Lower lobe of right lung (tissue), 2 donors: ENCODE results near the gene NUB1. TPM values are rescaled to one million over a fixed set of nuclear protein-coding genes. Genes with fewer than 3 reads are reported as not detected.

Experiments used
- ATAC-seq, 2 donors: fragments of 200-7000 bp; cut with Tn5 transposase; one replicate each; pipeline ENCODE4 v1.9.1; 2020 to 2022; ENCODE audit warnings: mild to moderate bottlenecking in 2 of 2, moderate library complexity in 2 of 2
- DNase-seq: peaks from one replicate; pipeline ENCODE4 v3.0.0-alpha.2; 2020
- H3K27ac ChIP-seq: fragments of 200-600 bp; one replicate; pipeline ENCODE4 v1.8.0; 2022
- H3K27me3 ChIP-seq: fragments of 200-600 bp; one replicate; pipeline ENCODE4 v1.8.0; 2022; ENCODE audit warnings: low read depth
- H3K36me3 ChIP-seq: fragments of 200-600 bp; one replicate; pipeline ENCODE4 v1.8.0; 2022; ENCODE audit warnings: mild to moderate bottlenecking
- H3K4me1 ChIP-seq: fragments of 200-600 bp; one replicate; pipeline ENCODE4 v1.8.0; 2022
- H3K4me3 ChIP-seq: fragments of 200-600 bp; one replicate; pipeline ENCODE4 v1.8.0; 2022; ENCODE audit warnings: mild to moderate bottlenecking
- H3K9me3 ChIP-seq: fragments of 200-600 bp; one replicate; pipeline ENCODE4 v1.8.0; 2022
- CTCF ChIP-seq: fragments of 200-600 bp; IDR thresholded peaks from one replicate; pipeline ENCODE4 v1.8.0; 2022; ENCODE audit warnings: antibody characterized with exemption, mild to moderate bottlenecking
- intact Hi-C: fragments of 100-400 bp; cut with DNase I; formaldehyde crosslinking; loops from one replicate; pipeline ENCODE4 v1.11.0; 2022
- total RNA-seq: library from RNA; stranded (reverse); fragmentation: NEBNext Ultra II Directional; extraction: Animal tissue kit (Norgen Biotek cat#: 25700); gene quantifications from one replicate; pipeline ENCODE4 v1.2.1, GENCODE V29; 2021
- donor health status: DM: no; HTN: yes; CAD: no; lungs with severe emphysema.

NUB1 gene
- total RNA-seq, 1 donor from 2014 or later = 53.7 TPM

- DNase-seq (no peak), ATAC-seq (no peak)
- Histone ChIP-seq H3K4me1 (peaks cover 20% of the 10 kb centered on the region), H3K9me3 (no peaks in the 10 kb centered on the region), H3K4me3 (no peak overlapping the region), H3K36me3 (peaks cover 2% of the 10 kb centered on the region), H3K27me3 (peaks cover 30% of the 10 kb centered on the region), H3K27ac (no peak overlapping the region)
- intact Hi-C loops = no loop called here
- TF ChIP-seq CTCF = no peak
Measured at GRCh38 chr7:151383638-151384351, 42.2 kb downstream of the NUB1 start.

- no peak for TF ChIP-seq CTCF
- H3K27me3 ChIP-seq = peaks cover 30% of the 10 kb centered on the region
- no peaks in the 10 kb centered on the region for H3K36me3 ChIP-seq
- no peak overlapping the region for H3K4me3 ChIP-seq
- H3K4me1 ChIP-seq = peaks cover 20% of the 10 kb centered on the region
- ATAC-seq (no peak), DNase-seq (no peak)
- intact Hi-C loops = no loop called here
- no peaks in the 10 kb centered on the region for H3K9me3 ChIP-seq
- no peak overlapping the region for H3K27ac ChIP-seq
Measured at GRCh38 chr7:151384352-151384697, 42.7 kb downstream of the NUB1 start.

- ATAC-seq = peak; percentile 2 to 58
- Histone ChIP-seq H3K9me3 (no peaks in the 10 kb centered on the region), H3K4me3 (no peak overlapping the region), H3K36me3 (no peaks in the 10 kb centered on the region), H3K27ac (no peak overlapping the region), H3K4me1 (peaks cover 20% of the 10 kb centered on the region), H3K27me3 (peaks cover 30% of the 10 kb centered on the region)
- intact Hi-C loops = no loop called here
- no peak for DNase-seq
- no peak for TF ChIP-seq CTCF
Measured at GRCh38 chr7:151384776-151385625, 43.4 kb downstream of the NUB1 start.

GRCh38 chr7:151385626-151386300, 44.2 kb downstream of the NUB1 start:
- no peaks in the 10 kb centered on the region for H3K9me3 ChIP-seq
- intact Hi-C loops = no loop called here
- no peak for TF ChIP-seq CTCF
- H3K36me3 ChIP-seq = no peaks in the 10 kb centered on the region
- H3K4me3 ChIP-seq = no peak overlapping the region
- H3K27me3 ChIP-seq = peaks cover 30% of the 10 kb centered on the region
- ATAC-seq = no peak
- DNase-seq = peak; percentile 31
- peaks cover 20% of the 10 kb centered on the region for H3K4me1 ChIP-seq
- H3K27ac ChIP-seq = no peak overlapping the region

GRCh38 chr7:151386301-151387160, 44.9 kb downstream of the NUB1 start:
- ATAC-seq (peak in 1 of 2 donors; percentile 3), DNase-seq (peak; percentile 49)
- H3K27ac ChIP-seq = no peak overlapping the region
- H3K27me3 ChIP-seq = peaks cover 22% of the 10 kb centered on the region
- H3K4me3 ChIP-seq = no peak overlapping the region
- no peak for TF ChIP-seq CTCF
- intact Hi-C loops = no loop called here
- H3K4me1 ChIP-seq = peaks cover 15% of the 10 kb centered on the region
- no peaks in the 10 kb centered on the region for H3K36me3 ChIP-seq
- H3K9me3 ChIP-seq = no peaks in the 10 kb centered on the region
